ENCODE results near the gene AQP4.

DNA sequence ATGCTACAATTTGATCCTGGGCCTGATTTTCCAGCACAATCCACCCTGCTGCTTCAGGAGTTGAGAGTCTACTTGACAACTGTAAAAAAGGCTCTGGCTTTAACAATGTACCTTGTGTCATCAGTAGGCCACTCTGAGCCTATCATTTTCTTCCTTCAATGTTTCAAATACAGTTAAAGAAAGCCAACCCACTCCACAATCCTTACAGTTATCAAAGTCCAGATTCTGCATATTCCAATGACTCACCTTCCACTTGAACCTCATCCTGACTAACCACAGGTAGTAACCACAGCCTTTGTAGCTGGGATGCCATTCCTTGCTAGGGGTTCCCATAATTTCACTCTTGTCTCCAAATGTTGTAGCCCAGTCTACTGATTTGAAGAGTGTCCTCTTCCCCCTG lies 35.5 kb upstream of the AQP4 start:
- TF ChIP-seq EZH2 (IDR thresholded peaks at IDR 0.05; ENCODE audit: low read length, missing control alignments) (no peak), CTCF (conservative IDR thresholded peaks at IDR 0.05 in 1 of 2, IDR thresholded peaks at IDR 0.05 in 1 of 2; ENCODE audit: low read depth in 1 of 2, low read length in 2 of 2) (no peak)

Data from fibroblast of lung (primary cell).